Fibroblast of pulmonary artery (primary cell): ENCODE measurements around the gene KLK10.

Experiments
- DNase-seq: peaks from one replicate; pipeline ENCODE4 v3.0.0-alpha.2; 2010; ENCODE audit warnings: low read depth
- H3K4me3 ChIP-seq: replicated peaks from 2 replicates; pipeline ENCODE4 v1.5.1; 2011; ENCODE audit warnings: low read depth, mild to moderate bottlenecking, control low read depth, low read length, moderate library complexity
- CTCF ChIP-seq: IDR thresholded peaks from 2 replicates; pipeline ENCODE4 v1.5.1; 2011; ENCODE audit warnings: mild to moderate bottlenecking, control low read depth, low read length, inconsistent platforms; ENCODE audit errors: missing control alignments

The KLK10 gene

GRCh38 chr19:51027126-51027806 is 7.8 kb upstream of the KLK10 start:
- no peak for DNase-seq
- no peak for TF ChIP-seq CTCF
- H3K4me3 ChIP-seq = no peak overlapping the region

GRCh38 chr19:51026554-51026831 is 7.0 kb upstream of the KLK10 start, which contains the start of gene KLK11:
Gene KLK11 (minus strand): TSS chr19:51026616. CDS start chr19:51025631, 985 bp downstream.
- no peak for DNase-seq
- no peak within 1 kb of the TSS for H3K4me3 ChIP-seq
- TF ChIP-seq CTCF = no peak

- no peak overlapping the region for H3K4me3 ChIP-seq
- no peak for DNase-seq
- no peak for TF ChIP-seq CTCF
Observed at GRCh38 chr19:51025809-51026553, 6.5 kb upstream of the KLK10 start.

GRCh38 chr19:51025401-51025800 is 5.9 kb upstream of the KLK10 start:
- no peak for DNase-seq
- TF ChIP-seq CTCF = no peak
- no peak overlapping the region for H3K4me3 ChIP-seq

GRCh38 chr19:51024924-51025323 is 5.4 kb upstream of the KLK10 start:
- no peak overlapping the region for H3K4me3 ChIP-seq
- TF ChIP-seq CTCF = no peak
- no peak for DNase-seq

- no peak overlapping the region for H3K4me3 ChIP-seq
- no peak for DNase-seq
- TF ChIP-seq CTCF = no peak
Observed at GRCh38 chr19:51023946-51024345, 4.4 kb upstream of the KLK10 start.

- TF ChIP-seq CTCF = no peak
- H3K4me3 ChIP-seq = no peak overlapping the region
- DNase-seq = no peak
Observed at GRCh38 chr19:51022526-51022925, 3.0 kb upstream of the KLK10 start.
